Left kidney (tissue), 2 donors: ENCODE measurements around the gene LANCL2. TPM values are rescaled to one million over a fixed set of nuclear protein-coding genes. Genes with fewer than 3 reads are reported as not detected.

Experiments
- DNase-seq: peaks from one replicate; pipeline ENCODE4 v3.0.0-alpha.2; 2013
- polyA plus RNA-seq: library from polyadenylated mRNA; unstranded; fragments of 120-200 nt; gene quantifications from one replicate; pipeline ENCODE4 v1.2.1, GENCODE V29; 2013; ENCODE audit not compliant: insufficient read length

LANCL2 gene
- polyA plus RNA-seq, 1 donor, result 31.9 TPM

DNA sequence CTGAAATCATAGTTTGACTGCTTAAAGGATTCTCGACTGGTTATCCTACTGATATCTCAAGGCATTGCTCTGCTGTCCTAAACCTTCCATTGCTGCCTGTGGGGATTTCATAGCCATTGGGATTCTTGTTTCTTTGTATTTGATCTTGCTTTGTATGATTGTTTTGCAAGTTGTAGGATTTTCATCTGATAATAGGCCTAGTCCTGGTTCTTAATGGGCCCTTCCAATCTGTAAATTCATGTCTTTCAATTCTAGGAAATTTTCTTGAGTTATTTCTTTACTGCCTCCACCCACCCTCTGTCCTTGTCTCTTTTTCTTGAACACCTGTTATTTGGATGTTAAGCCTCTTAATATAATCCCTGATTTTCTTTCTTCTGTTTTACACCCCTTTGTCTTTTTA is 72.2 kb downstream of the LANCL2 start:
- DNase-seq, result no peak

DNA sequence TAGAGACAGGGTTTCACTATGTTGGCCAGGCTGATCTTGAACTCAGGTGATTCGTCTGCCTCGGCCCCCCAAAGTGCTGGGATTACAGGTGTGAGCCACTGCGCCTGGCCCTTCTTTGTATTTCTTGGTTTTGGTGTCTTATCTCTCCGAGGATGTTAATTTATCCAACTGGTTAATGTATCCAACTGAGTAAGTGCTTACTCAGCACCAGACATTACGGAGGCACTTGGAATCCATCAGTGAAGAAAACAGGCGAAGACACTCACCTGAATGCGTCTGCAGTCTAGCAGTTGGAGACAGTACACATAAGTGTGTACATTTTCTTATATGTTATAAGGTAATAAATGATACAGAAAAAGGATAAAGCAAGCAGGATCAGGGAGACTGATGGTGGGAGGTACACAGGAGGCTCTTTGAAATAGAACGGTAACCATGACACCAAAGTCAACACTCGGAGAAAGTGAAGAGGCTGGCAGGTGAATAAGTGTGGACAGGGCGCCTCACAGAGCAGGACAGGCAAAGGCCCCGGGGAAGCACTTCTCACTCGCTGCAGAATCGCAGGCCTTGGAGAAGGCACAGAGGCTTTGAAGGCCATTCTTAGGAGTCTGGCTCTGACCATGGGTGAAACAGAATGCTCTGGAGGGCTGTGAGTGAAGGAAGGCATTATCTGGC is 73.1 kb downstream of the LANCL2 start:
- no peak for DNase-seq

DNA sequence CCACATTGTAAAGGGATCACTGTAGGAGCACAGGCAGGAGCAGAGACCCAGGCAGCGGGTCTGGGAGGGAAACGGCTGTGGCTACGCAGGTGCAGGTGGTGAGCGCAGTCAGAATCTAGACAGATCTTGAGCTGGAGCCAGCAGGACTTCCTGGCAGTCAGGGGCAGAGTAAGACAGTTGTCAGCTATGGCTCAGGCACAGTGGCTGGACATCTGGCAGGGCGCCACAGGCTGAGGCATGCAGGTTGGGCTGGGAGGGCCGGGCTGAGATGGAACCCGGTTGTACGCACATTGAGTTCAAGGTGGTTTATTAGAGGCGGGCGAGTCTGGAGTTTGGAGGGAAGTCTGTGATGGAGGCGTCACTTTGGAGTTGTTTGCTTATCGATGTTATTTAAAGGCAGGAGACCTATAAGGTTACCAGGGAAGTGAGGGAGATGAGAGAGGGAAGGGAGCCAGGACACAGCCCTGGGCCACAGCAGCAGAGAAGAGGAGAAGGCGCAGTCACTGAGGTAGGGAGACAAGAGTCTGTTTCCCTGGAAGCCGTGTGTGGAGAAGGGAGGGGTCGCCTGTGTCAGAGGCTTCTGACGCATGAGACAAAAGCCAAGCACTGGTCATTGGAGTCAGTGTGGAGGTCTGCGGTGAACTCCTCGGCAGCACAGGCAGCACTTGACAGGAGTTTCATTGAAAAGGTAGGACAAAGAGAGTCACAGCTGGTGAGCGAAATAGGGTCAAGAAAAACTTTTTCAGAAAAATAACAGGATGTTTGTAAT is 73.8 kb downstream of the LANCL2 start:
- no peak for DNase-seq

DNA sequence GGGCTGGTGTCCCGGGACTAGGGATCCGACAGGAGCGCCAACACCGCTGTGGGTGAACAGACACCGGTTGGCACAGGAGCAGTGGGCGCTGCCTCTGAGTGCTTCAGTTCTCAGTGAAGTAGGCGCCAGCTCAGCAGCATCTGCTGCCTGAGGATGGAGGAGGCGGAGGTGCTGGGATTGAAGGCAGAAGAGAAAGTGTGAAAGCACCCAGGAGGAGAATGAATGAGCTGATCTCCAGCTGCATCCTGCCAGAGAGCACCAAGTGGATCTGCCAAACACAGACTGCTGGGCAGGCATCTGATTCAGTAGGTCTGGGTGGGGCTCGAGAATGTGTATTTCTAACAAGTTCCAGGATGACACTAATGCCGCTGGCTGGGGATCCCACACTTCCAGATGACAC is 74.5 kb downstream of the LANCL2 start:
- no peak for DNase-seq

DNA sequence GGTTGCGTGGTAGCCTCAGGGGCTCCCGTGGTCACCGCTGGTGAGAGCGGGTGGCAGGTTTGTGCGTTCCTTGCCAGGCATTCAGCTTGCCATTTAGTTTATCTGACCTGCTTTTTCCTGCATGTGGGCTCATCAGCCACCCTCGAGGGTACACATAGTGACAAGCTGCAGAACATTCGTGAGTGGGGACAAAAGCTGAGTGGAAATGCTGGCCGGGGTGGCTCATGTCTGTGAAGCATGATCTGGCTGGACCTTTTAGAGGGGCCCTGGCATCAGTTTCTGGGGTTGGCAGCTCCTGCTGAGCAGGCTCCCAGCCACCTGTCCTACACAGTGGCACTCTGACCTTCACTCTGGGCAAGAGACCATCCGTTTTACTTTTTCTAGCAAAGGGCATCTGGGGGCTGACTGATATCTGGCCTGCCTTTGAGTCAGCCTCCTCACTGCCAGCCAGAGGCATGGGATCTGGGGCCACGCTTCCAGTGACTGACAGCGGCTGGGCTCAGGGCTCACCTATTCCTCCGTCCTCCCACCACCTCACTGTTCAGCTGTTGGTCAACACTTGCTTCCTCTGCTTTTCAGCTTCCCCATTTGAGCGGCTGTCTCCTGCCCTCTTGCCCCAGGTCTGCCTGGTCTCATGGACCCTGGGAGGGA is 75.0 kb downstream of the LANCL2 start:
- no peak for DNase-seq

DNA sequence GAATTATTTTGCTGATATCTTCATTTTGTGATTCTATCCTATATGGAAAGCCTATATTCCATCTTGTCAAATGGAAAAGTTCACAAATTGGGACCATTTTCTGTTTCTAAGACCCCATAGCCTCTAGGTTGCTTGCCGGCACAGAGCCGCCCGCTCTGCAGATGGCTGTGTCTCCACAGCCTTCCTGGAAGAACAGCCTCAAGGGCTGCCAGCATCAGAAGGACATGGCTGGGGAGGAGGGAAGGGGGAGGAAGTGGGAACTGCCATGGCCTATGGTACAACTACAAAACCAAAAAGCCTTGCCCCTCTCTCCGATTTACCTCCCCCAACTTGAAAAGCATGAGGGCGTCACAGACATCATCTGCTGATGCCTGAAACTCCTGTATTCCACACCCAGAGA is 75.9 kb downstream of the LANCL2 start:
- no peak for DNase-seq

DNA sequence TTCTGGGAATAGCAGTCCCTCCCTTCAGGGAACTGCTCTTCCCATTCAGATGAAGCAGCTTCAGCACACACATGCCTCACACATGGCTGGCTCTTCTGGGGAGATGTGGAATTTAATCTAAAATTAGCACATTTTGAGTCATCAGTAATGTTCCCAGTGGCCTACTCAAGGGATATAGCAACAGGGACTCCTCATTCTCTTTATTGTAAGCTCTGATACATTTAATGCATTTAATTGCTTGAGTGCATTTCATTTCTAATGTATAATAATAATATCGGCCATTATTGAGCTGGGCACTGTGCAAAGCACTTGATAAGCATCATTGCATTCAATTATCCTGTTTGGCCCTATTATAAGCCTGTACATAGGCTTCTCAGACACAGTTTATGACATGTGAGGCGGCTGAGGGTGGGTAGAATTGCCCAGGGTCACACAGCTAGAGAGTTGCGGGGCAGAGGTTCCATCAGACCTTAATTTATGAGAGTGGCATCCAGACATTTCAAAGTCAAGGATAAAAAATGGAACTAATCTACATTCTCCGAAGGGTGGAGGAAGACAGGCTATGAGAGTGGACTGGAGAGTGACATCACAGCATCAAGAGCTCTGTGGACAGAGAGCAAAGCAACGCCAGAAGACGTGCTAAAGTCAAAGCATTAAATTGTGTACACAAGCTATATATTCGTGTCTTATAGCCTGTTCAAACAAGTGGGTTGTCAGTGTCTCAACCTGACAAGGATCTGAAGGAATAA is 76.8 kb downstream of the LANCL2 start:
- no peak for DNase-seq

DNA sequence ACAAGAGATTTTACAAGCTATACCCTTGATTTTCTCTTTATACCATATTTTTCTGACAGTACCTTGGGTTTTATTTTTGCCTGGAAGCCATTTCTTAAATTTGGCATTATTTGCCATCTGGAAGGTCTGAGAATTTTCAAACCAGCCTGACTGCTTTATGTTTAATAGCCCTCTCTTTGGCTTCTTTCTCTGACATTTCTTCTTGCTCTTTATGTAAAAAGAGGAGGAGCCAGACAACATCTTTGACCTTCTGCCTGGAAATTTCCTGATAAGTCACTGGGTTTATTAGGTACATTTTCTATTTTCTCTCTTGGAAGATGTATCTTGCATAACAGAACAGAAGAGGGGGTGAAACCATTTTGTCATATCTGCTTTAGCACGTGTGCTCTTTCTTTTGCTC is 79.6 kb downstream of the LANCL2 start:
- DNase-seq, result no peak

DNA sequence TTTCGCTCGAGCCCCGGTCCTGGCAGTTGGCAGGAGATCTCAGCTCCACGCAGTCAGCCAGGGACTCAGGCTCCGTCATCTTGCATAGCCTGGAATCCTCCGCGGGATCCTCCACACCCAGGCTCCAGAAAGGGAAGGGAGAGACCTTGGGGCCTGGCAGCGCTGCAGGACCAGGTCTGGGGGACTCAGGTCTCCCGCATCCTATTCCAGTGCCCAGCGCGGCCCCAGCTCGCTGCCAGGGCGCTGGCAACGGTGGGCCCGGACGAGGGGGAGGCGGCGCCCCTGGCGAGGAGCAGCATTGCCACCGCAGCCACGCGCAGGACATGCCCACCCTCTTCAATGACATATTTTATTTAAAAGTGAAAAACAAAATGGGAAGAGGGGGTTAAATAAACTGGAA is 83.4 kb downstream of the LANCL2 start:
- no peak for DNase-seq

DNA sequence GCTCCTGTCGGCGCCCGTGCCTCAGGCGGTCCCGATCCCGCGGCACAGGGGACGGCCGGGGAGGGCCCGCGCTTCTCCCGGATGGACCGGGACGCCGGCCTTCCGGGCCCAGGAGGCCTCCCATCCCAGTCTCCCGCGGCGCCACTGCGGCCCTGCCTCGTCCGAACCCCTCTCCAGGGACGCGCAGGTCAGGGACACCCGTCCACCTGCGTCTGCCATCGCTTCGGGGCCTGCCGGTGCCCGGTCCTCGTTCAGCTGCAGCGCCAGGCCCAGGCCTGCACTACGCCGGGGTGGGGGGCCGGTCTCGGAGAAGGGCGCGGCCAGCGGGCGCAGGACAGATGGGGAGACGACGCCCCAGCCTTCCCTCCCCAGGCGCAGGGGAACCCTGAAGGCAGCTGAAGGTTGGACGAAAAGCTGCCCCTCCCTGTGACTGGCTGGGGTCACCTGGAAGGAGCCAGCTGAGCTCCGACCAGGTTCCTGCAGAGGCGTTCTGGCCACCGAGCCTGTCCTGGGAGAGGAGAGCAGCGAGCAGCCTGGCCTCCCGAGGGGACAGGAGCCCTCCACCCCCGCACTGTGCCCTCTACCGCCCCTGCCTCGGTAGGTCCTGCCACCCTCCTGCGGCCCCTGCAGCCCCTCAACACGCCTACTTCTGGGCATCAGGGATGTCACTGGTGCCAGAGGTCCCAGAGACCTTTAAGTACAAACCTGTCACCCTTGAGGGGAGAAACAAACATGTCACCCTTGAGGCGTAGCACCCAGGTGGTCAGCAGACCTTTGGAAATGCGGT is 84.3 kb downstream of the LANCL2 start:
- DNase-seq, result no peak

DNA sequence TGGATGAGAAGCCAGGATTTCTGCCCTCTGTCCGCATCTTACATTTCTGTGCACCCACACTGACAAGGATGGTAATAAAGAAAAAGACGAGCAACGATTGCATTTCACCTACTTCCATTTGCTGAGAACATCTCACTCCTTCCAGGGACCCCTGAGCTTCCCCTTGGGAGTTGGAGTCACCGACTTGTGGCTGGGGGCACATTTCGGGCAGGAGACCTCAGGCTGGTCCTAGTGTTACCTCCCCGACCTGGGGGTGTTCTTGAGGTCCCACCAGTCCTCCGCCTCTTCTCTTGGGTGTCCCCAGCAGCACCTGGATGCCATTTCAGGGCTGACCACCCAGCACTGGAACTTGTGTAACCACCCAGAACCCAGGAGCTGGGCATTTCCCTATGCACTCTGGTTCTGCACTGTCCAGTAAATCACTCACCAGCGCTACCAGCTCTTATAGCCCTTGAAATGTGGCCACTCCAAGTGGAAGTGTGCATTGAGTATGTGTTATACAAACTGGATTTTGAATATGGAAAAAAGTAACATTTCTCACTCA is 84.9 kb downstream of the LANCL2 start:
- no peak for DNase-seq

DNA sequence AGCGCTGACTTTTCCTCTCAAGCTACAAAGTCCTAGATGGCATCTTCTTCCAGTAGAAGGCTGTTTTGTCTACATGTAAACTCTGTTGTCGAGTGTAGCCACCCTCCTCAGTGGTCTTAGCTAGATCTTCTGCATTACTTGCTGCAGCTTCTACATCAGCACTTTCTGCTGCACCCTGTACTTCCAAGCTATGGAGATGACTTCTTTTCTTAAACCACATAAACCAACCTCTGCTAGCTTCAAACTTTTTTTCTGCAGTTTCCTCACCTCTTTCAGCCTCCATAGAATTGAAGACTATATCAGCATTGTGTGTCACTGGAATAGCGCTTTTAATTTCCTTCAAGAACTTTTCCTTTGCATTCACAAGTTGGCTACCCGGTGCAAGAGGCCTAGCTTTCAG is 87.8 kb downstream of the LANCL2 start:
- no peak for DNase-seq

DNA sequence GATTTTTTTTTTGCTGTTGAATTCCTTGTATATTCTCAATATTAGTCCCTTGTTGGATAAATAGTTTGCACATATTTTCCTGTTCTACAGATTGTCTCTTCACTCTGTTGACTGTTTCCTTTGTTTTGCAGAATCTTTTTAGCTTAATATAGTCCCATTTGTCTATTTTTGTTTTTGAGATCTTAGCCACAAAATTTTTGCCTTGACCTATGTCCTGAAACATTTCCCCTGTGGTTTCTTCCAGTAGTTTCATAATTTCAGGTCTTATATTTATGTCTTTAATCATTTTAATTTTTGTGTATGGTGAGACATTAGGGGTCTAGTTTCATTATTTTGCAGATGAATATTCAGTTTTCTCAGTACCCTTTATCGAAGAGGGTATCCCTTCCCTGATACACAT is 92.7 kb downstream of the LANCL2 start:
- no peak for DNase-seq

DNA sequence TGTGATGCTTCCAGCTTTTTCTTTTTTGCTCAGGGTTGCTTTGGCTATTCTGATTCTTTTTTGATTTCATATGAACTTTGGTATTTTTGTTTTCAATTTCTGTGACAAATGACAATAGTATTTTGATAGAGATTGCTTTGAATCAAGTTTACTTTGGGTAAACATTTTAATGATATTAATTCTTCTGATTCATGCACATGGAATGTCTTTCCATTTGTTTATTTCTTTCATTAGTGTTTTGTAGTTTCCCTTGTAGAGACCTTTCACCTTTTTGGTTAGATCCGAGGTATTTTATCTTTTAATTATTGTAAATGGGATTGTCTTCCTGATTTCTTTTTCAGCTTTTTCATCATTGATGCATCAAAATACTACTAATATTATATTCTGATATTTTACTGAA is 93.2 kb downstream of the LANCL2 start:
- DNase-seq, result no peak

DNA sequence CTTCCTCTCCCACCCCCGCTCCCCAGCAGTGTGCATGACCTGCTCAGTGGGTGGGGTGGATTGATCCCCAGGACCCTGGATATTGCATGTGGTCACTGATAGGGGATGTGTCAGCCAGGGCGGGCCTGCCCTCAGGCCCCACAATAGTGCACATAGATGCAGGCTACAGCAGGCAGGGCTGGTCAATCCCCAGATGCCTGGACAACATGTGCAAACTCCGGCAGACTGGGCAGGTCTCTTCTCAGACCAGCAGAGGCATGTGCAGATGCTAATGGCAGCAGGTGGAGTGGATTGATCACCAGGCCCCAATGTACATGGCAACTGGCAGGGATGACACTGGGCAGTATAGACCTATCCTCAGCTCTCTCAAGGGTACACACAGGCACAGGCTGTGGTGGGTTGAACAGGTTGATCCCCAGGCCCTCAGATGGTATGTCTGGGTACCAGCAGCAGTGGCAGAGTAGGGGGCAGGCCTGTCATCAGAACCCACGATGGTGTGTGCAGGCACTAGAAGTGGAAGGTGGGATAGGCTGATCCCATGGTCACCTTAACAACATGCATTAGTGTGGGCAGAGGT is 98.6 kb downstream of the LANCL2 start:
- DNase-seq, result no peak

DNA sequence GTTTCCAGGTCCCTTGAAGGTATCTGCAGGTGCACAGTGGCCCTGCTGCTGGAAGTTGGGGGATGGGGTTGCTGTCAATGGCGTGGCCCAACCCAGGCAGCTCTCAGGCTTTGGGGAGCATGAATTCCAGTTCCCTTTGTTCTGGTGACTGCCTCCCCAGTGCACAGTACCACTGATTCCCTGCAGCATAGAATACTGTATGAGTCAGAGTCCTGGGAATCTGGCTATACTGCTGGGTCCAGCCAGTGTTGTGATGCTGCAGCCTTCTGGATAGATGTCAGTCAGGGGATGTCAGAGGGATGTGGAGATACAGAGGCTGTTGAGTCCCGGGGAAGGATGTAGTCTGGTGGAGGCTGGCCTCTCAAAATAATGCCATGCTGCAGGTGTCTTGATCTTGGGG is 99.3 kb downstream of the LANCL2 start:
- no peak for DNase-seq

DNA sequence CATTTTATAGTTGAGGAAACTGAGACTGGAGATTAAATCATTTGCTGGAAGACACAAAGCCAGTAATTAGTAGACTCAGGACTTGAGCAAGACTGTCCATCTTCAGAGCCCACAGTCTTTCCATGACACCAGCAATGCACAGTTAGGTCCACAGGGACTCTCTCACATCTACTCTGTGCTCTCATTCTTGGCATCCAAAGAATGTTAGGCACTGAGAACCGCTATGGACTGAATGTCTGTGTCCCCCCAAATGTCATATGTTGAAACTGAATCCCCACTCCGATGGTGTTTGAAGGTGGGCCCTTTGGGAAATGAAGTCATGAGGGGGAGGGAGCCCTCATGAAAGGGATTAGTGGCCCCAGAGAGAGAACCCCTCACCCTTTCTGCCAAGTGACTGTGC is 100.6 kb downstream of the LANCL2 start:
- DNase-seq, result no peak

DNA sequence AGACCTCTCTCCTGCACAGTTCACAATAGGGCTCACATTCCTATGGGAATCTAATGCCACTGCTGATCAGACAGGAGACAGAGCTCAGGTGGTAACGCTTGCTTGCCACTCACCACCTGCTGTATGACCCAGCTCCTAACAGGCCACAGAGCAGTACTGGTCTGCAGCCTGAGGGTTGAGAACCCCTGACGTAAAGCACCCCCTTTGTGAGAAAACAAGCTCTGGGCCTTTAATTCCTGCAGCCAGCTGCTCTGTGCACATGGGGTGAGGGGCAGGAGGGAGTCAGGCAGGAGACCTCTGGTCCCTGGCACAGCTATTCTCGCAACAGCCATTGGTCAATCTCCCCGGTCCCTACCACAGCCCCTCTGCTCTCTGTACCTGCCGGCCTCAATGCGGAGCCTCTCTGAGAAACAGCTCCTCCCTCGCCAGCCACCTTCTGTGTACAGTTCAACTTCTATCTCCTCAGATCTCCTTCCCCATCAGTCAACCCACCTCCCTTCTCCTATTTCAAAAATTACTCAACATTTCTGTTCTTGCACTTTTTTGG is 102.0 kb downstream of the LANCL2 start:
- no peak for DNase-seq

DNA sequence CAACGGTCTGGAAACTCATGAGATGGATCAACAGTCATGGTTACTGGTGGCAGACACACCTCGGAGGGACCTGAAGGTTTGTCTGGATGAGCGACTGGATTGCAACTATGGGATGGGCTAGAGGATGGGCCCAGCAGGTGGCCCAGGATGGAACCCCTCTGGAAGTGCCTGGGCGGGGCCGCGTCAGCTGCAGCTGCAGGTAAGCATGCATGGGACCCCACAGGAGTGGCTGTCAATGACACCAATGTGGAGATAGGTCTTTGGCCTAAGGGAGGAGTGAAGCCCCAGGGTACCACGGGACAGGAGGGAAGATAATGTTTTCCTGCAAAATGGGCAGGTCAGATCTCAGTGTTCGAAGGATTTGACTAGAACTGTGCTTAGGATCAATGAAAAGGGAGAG is 103.4 kb downstream of the LANCL2 start:
- no peak for DNase-seq

DNA sequence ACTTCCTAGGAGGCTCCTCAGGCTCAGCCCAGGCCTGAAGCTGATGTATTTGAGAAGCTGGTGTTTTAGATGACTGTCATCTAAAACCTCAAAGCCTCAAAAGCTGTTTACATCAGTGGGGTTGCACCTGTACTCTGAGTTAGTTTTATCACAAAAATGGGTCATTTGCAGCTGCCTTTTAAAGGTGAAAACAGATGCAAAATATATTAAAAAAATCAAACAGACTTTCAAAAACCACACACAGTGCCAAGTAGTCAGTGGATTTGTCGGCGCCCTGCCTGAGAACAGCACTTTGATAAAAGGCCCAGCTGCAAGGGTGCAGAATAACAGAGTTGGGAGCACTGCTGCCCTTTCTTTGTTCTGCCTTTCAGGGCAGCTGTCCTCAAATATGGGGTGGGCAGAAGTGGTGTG is 104.1 kb downstream of the LANCL2 start:
- DNase-seq, result no peak

DNA sequence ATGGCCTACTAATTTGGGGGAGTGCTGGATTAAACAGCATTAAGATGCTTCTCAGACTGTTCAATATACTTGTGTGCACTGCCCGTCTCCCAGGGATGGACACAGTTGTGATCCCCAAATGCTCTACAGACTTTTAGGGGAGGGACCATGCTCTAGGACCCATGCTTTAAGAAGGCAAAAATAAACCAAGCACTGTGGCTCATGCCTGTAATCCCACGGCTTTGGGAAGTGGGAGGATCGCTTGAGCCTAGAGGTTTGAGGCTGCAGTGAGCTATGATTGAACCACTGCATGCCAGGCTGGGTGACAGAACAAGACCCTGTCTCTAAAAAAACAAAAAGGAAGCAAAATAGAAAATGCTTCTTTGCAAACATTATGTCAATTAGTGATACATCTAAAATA is 104.6 kb downstream of the LANCL2 start:
- no peak for DNase-seq
